Measurements from ENCODE around the gene DNAJC1. TPM values are rescaled to one million over a fixed set of nuclear protein-coding genes. Genes with fewer than 3 reads are reported as not detected.

Gene DNAJC1
- total RNA-seq, 2 donors from 2014 or later = 28.9 to 56.9 TPM

- Histone ChIP-seq H3K36me3 (no peaks in the 10 kb centered on the region), H3K4me1 (peaks cover 0 to 13% of the 10 kb centered on the region in 2 donors), H3K4me3 (no peak overlapping the region), H3K27me3 (no peaks in the 10 kb centered on the region), H3K27ac (no peak overlapping the region), H3K9me3 (no peaks in the 10 kb centered on the region)
- DNase-seq (ENCODE audit: low spot score) = no peak
- TF ChIP-seq CTCF (IDR thresholded peaks at IDR 0.05) = no peak
Observed at GRCh38 chr10:21954690-21955089, 48.8 kb downstream of the DNAJC1 start.

GRCh38 chr10:21954132-21954531 is 49.4 kb downstream of the DNAJC1 start:
- H3K9me3 ChIP-seq = no peaks in the 10 kb centered on the region
- H3K27ac ChIP-seq = no peak overlapping the region
- H3K4me3 ChIP-seq = no peak overlapping the region

GRCh38 chr10:21953585-21954057 is 49.9 kb downstream of the DNAJC1 start:
- Histone ChIP-seq H3K27ac (no peak overlapping the region), H3K36me3 (no peaks in the 10 kb centered on the region), H3K9me3 (no peaks in the 10 kb centered on the region), H3K4me1 (peaks cover 0 to 13% of the 10 kb centered on the region in 2 donors), H3K27me3 (no peaks in the 10 kb centered on the region), H3K4me3 (no peak overlapping the region)
- TF ChIP-seq CTCF (IDR thresholded peaks at IDR 0.05) = peak; percentile 14 to 48
- no peak for DNase-seq (ENCODE audit: low spot score)

More at GRCh38 chr10:21954132-21954531, 49.4 kb downstream of the DNAJC1 start:
- H3K4me1 ChIP-seq = peaks cover 0 to 13% of the 10 kb centered on the region in 2 donors
- TF ChIP-seq CTCF (IDR thresholded peaks at IDR 0.05) = no peak
- H3K27me3 ChIP-seq = no peaks in the 10 kb centered on the region
- H3K36me3 ChIP-seq = no peaks in the 10 kb centered on the region
- no peak for DNase-seq (ENCODE audit: low spot score)

- peaks cover 0 to 9% of the 10 kb centered on the region in 2 donors for H3K4me1 ChIP-seq
- H3K27ac ChIP-seq = no peak overlapping the region
- H3K9me3 ChIP-seq = no peaks in the 10 kb centered on the region
- H3K27me3 ChIP-seq = no peaks in the 10 kb centered on the region
- H3K4me3 ChIP-seq = no peak overlapping the region
- TF ChIP-seq CTCF (IDR thresholded peaks at IDR 0.05) = no peak
- no peak for DNase-seq (ENCODE audit: low spot score)
- H3K36me3 ChIP-seq = no peaks in the 10 kb centered on the region
Observed at GRCh38 chr10:21950566-21950965, 53.0 kb downstream of the DNAJC1 start.

- Histone ChIP-seq H3K27ac (no peak overlapping the region), H3K27me3 (no peaks in the 10 kb centered on the region), H3K36me3 (no peaks in the 10 kb centered on the region), H3K4me3 (no peak overlapping the region), H3K9me3 (no peaks in the 10 kb centered on the region), H3K4me1 (peaks cover 0 to 21% of the 10 kb centered on the region in 2 donors)
- TF ChIP-seq CTCF (IDR thresholded peaks at IDR 0.05) = no peak
- no peak for DNase-seq (ENCODE audit: low spot score)
Observed at GRCh38 chr10:21946946-21947345, 56.6 kb downstream of the DNAJC1 start.

GRCh38 chr10:21944727-21945386 is 58.7 kb downstream of the DNAJC1 start:
- Histone ChIP-seq H3K4me3 (no peak overlapping the region), H3K27me3 (no peaks in the 10 kb centered on the region), H3K27ac (no peak overlapping the region), H3K9me3 (no peaks in the 10 kb centered on the region), H3K4me1 (peaks cover 0 to 21% of the 10 kb centered on the region in 2 donors), H3K36me3 (no peaks in the 10 kb centered on the region)
- no peak for TF ChIP-seq CTCF (IDR thresholded peaks at IDR 0.05)
- no peak for DNase-seq (ENCODE audit: low spot score)

All from right atrium auricular region (tissue), 2 donors.